ENCODE data around the gene STEAP1B.

Gene STEAP1B

DNA sequence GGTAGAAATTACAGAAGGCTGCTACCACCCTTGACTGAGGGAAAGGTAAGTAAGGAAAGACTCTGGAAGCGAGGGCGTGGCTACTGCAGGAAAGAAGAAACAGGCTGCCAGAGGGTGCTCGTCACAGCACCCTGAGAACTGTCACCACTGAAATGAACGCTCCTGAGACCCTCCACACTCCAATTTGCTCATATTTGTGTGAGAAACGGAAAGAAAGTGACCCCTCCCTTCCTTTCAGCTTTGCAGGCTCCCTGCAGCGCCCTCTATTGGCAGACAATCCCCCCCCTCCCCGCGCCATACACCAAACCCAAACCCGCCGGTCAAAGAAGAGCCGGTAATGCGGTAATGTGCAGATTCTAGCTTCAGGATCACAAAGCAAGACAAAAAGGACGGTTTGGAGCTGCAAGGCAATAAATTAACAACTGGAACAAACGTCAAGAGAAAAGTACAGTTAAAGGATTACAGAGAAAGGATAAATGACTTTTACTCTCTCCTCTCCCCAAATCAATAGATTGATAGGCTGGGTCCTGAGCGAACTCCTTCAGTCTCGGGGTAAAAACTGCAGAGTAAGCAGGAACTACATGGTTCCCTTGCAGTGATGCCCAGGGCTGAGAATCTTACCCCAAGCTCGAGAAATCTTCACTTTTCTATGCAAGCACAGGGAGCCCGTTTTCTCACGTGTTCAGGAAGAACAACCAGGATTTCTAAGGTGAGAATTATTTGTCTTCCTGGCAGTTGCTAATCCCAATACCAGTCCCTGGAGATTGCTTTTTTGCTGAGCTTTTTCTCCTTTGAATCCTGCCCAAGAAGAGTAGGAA is 47.6 kb downstream of the STEAP1B start:
- no peak for TF ChIP-seq TCF12 (IDR thresholded peaks at IDR 0.05; ENCODE audit: low read depth)
- TF ChIP-seq, protein P1, sequence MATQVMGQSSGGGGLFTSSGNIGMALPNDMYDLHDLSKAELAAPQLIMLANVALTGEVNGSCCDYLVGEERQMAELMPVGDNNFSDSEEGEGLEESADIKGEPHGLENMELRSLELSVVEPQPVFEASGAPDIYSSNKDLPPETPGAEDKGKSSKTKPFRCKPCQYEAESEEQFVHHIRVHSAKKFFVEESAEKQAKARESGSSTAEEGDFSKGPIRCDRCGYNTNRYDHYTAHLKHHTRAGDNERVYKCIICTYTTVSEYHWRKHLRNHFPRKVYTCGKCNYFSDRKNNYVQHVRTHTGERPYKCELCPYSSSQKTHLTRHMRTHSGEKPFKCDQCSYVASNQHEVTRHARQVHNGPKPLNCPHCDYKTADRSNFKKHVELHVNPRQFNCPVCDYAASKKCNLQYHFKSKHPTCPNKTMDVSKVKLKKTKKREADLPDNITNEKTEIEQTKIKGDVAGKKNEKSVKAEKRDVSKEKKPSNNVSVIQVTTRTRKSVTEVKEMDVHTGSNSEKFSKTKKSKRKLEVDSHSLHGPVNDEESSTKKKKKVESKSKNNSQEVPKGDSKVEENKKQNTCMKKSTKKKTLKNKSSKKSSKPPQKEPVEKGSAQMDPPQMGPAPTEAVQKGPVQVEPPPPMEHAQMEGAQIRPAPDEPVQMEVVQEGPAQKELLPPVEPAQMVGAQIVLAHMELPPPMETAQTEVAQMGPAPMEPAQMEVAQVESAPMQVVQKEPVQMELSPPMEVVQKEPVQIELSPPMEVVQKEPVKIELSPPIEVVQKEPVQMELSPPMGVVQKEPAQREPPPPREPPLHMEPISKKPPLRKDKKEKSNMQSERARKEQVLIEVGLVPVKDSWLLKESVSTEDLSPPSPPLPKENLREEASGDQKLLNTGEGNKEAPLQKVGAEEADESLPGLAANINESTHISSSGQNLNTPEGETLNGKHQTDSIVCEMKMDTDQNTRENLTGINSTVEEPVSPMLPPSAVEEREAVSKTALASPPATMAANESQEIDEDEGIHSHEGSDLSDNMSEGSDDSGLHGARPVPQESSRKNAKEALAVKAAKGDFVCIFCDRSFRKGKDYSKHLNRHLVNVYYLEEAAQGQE (IDR thresholded peaks at IDR 0.05; ENCODE audit: low read depth), result no peak
- TF ChIP-seq NFIC (IDR thresholded peaks at IDR 0.05), result no peak
- no peak for TF ChIP-seq TAF1 (IDR thresholded peaks at IDR 0.05; ENCODE audit: low read depth)
- TF ChIP-seq YY1 (IDR thresholded peaks at IDR 0.05; ENCODE audit: low read depth), result no peak
- TF ChIP-seq, protein P2, sequence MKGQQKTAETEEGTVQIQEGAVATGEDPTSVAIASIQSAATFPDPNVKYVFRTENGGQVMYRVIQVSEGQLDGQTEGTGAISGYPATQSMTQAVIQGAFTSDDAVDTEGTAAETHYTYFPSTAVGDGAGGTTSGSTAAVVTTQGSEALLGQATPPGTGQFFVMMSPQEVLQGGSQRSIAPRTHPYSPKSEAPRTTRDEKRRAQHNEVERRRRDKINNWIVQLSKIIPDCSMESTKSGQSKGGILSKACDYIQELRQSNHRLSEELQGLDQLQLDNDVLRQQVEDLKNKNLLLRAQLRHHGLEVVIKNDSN (IDR thresholded peaks at IDR 0.05), result no peak
- peak; percentile 66 for TF ChIP-seq RAD21 (IDR thresholded peaks at IDR 0.05; ENCODE audit: low read depth)
- no peak for TF ChIP-seq FOXM1 (IDR thresholded peaks at IDR 0.05; ENCODE audit: borderline replicate concordance, low read depth)

DNA sequence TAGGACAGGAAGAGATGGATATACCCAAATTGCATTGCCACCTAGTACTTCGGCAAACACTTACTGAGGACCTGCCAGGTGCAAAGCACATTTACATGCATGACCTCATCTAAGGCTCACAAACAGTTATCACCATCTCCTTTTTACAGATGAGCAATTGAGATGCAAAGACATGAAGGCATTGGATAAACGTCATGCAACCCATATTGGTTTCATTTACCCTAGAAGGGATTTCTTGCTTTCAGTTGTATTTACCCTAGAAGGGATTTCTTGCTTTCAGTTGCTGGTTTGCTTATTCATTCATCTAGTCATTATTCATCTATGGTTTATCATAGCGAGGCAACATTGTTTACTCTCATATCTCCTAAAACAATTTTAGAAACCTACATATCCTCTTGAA is 52.2 kb downstream of the STEAP1B start:
- no peak for TF ChIP-seq NFIC (IDR thresholded peaks at IDR 0.05)
- TF ChIP-seq, protein P3, sequence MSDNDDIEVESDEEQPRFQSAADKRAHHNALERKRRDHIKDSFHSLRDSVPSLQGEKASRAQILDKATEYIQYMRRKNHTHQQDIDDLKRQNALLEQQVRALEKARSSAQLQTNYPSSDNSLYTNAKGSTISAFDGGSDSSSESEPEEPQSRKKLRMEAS (IDR thresholded peaks at IDR 0.05), result no peak
- TF ChIP-seq TCF12 (IDR thresholded peaks at IDR 0.05; ENCODE audit: low read depth), result no peak
- TF ChIP-seq, protein P1 (IDR thresholded peaks at IDR 0.05; ENCODE audit: low read depth), result no peak
- TF ChIP-seq RAD21 (IDR thresholded peaks at IDR 0.05; ENCODE audit: low read depth), result no peak
- no peak for TF ChIP-seq FOXM1 (IDR thresholded peaks at IDR 0.05; ENCODE audit: borderline replicate concordance, low read depth)
- TF ChIP-seq ZBTB7A (IDR thresholded peaks at IDR 0.05; ENCODE audit: low read depth), result no peak
- TF ChIP-seq CREB1 (IDR thresholded peaks at IDR 0.05; ENCODE audit: low read depth), result no peak
- no peak for TF ChIP-seq EGR1 (IDR thresholded peaks at IDR 0.05)
- no peak for TF ChIP-seq CEBPB (IDR thresholded peaks at IDR 0.05)

DNA sequence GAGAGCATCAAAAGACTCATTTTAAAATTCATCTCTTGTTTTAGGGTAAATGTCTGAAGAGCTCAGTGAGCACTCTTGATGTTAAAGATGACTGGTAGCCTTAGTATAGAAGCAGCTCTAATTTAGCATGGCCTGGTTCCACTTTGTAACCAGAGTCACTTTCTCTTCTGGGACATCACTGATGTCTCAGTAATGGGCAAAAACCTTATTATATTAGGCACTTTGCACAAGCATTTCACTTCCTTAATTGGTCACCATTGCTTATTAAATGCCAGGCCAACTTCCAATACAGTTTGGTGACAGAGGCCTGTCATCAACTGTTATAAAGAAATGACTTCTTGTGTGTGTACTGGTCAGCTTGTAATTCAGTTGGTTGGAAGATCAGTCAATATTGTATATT is 53.0 kb downstream of the STEAP1B start:
- TF ChIP-seq FOXM1 (IDR thresholded peaks at IDR 0.05; ENCODE audit: borderline replicate concordance, low read depth), result no peak
- no peak for TF ChIP-seq CEBPB (IDR thresholded peaks at IDR 0.05)
- TF ChIP-seq ZBTB7A (IDR thresholded peaks at IDR 0.05; ENCODE audit: low read depth), result no peak
- TF ChIP-seq TAF1 (IDR thresholded peaks at IDR 0.05; ENCODE audit: low read depth), result no peak
- TF ChIP-seq TCF12 (IDR thresholded peaks at IDR 0.05; ENCODE audit: low read depth), result no peak
- no peak for TF ChIP-seq YY1 (IDR thresholded peaks at IDR 0.05; ENCODE audit: low read depth)
- no peak for TF ChIP-seq RAD21 (IDR thresholded peaks at IDR 0.05; ENCODE audit: low read depth)
- TF ChIP-seq, protein P1 (IDR thresholded peaks at IDR 0.05; ENCODE audit: low read depth), result no peak
- TF ChIP-seq, protein P3 (IDR thresholded peaks at IDR 0.05), result no peak
- no peak for TF ChIP-seq TEAD4 (IDR thresholded peaks at IDR 0.05)
- TF ChIP-seq, protein P2 (IDR thresholded peaks at IDR 0.05), result no peak
- TF ChIP-seq EP300 (IDR thresholded peaks at IDR 0.05; ENCODE audit: borderline replicate concordance), result no peak
- no peak for TF ChIP-seq EGR1 (IDR thresholded peaks at IDR 0.05)
- TF ChIP-seq CREB1 (IDR thresholded peaks at IDR 0.05; ENCODE audit: low read depth), result no peak
- no peak for TF ChIP-seq NFIC (IDR thresholded peaks at IDR 0.05)

DNA sequence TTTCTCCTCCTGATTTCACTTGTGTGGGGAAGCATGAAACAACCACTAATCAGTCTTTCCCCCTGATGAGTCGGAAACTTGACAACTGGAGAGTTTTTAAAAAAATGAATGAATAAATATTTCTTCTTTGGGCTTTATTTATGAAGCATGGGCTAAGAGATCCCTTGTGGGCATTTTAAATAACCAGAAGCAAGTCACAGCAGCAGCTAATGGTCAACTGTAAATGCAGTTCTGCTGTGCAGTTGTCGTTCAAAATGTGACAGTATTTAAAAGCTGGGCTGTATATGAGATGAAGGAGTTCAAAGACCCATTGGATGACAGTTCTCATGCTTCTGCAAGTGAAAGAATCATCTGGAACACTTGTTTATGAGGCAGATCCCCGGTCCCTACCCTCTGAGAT is 54.1 kb downstream of the STEAP1B start:
- TF ChIP-seq, protein P1 (IDR thresholded peaks at IDR 0.05; ENCODE audit: low read depth), result no peak
- TF ChIP-seq RAD21 (IDR thresholded peaks at IDR 0.05; ENCODE audit: low read depth), result no peak
- TF ChIP-seq TEAD4 (IDR thresholded peaks at IDR 0.05), result no peak
- TF ChIP-seq CREB1 (IDR thresholded peaks at IDR 0.05; ENCODE audit: low read depth), result no peak
- TF ChIP-seq, protein P2 (IDR thresholded peaks at IDR 0.05), result no peak
- no peak for TF ChIP-seq CEBPB (IDR thresholded peaks at IDR 0.05)
- TF ChIP-seq NFIC (IDR thresholded peaks at IDR 0.05), result no peak
- TF ChIP-seq EP300 (IDR thresholded peaks at IDR 0.05; ENCODE audit: borderline replicate concordance), result no peak
- TF ChIP-seq TCF12 (IDR thresholded peaks at IDR 0.05; ENCODE audit: low read depth), result no peak
- TF ChIP-seq FOXM1 (IDR thresholded peaks at IDR 0.05; ENCODE audit: borderline replicate concordance, low read depth), result no peak
- no peak for TF ChIP-seq ZBTB7A (IDR thresholded peaks at IDR 0.05; ENCODE audit: low read depth)
- TF ChIP-seq EGR1 (IDR thresholded peaks at IDR 0.05), result no peak
- TF ChIP-seq TAF1 (IDR thresholded peaks at IDR 0.05; ENCODE audit: low read depth), result no peak
- no peak for TF ChIP-seq YY1 (IDR thresholded peaks at IDR 0.05; ENCODE audit: low read depth)
- TF ChIP-seq, protein P3 (IDR thresholded peaks at IDR 0.05), result no peak

Data from Ishikawa (cell line).